HepG2 (cell line): ENCODE data around the gene KCTD14. TPM values are rescaled to one million over a fixed set of nuclear protein-coding genes. Genes with fewer than 3 reads are reported as not detected.

Experiments
- ATAC-seq: fragments of 200-7000 bp; cut with Tn5 transposase; 3 replicates; pipeline ENCODE4 v1.9.1; 2020; ENCODE audit warnings: mild to moderate bottlenecking, moderate library complexity
- BruUV-seq: library from RNA; stranded (reverse); fragments of 400-500 nt; replicated peaks from 2 replicates; lab custom pipeline; 2021; lab: Mats Ljungman, UMichigan
- CTCF ChIA-PET: fragments of 300-600 bp; formaldehyde crosslinking; extraction: SDS; loops from one replicate; lab custom pipeline; 2021; ENCODE audit warnings: low total read pairs, inconsistent platforms, low intra/inter-chr PET ratio; lab: Yijun Ruan, JAX
- POLR2A ChIA-PET: fragments of 350-600 bp; sonication (Branson Sonifier 250); formaldehyde crosslinking; loops from one replicate; lab custom pipeline; 2020; ENCODE audit warnings: antibody characterized with exemption, inconsistent platforms; lab: Yijun Ruan, JAX
- DNase-seq: peaks from one replicate; pipeline ENCODE4 v3.0.0-alpha.2; 2015; ENCODE audit warnings: low spot score
- FAIRE-seq: peaks from 3 replicates; lab custom pipeline; 2011; peaks lifted over from hg19 to GRCh38; lab: Jason Lieb, UNC
- H2AFZ ChIP-seq: one replicate; pipeline ENCODE4 v1.6.1; 2011; ENCODE audit warnings: low read length, inconsistent platforms
- H3K27ac ChIP-seq: fragments of 300-600 bp; 3 replicates; pipeline ENCODE4 v1.8.0; 2011; ENCODE audit warnings: mixed run types, mild to moderate bottlenecking, mixed read lengths, low read length, inconsistent platforms; ENCODE audit not compliant: insufficient read depth; ENCODE audit errors: extremely low read length
- H3K27me3 ChIP-seq, 2 experiments: fragments of 200-600 bp in 1 of 2; 2 replicates in 1 of 2; 3 replicates in 1 of 2; pipeline versions ENCODE4 v1.6.0 to v1.8.0; 2011; ENCODE audit warnings: low read length in 2 of 2, mild to moderate bottlenecking in 2 of 2, moderate library complexity in 2 of 2, inconsistent platforms in 1 of 2; ENCODE audit not compliant: insufficient read depth in 2 of 2, control insufficient read depth in 1 of 2
- H3K36me3 ChIP-seq, 2 experiments: fragments of 200-600 bp in 1 of 2; replicated peaks in 1 of 2; 2 replicates in 1 of 2; 3 replicates in 1 of 2; pipeline versions ENCODE4 v1.5.1 to v1.8.0; 2011; ENCODE audit warnings: low read length in 2 of 2, inconsistent platforms in 1 of 2; ENCODE audit not compliant: insufficient read depth in 2 of 2, control insufficient read depth in 1 of 2
- H3K4me1 ChIP-seq: 2 replicates; pipeline ENCODE4 v1.5.1; 2012; ENCODE audit warnings: low read length, inconsistent platforms; ENCODE audit not compliant: insufficient read depth
- H3K4me2 ChIP-seq: 2 replicates; pipeline ENCODE4 v1.6.0; 2011; ENCODE audit warnings: low read depth, low read length, inconsistent platforms
- H3K4me3 ChIP-seq, 3 experiments: fragments of 200-600 bp in 1 of 3; sonication (generic), shearing (Covaris generic) in 1 of 3; replicated peaks in 1 of 3; 2 replicates each; pipeline ENCODE4 v1.5.1; 2011 to 2016; ENCODE audit warnings: low read length in 3 of 3, inconsistent platforms in 2 of 3, low read depth in 2 of 3, mild to moderate bottlenecking in 2 of 3, control low read depth in 1 of 3, mixed read lengths in 1 of 3; ENCODE audit not compliant: insufficient read depth in 1 of 3
- H3K79me2 ChIP-seq: one replicate; pipeline ENCODE4 v1.6.1; 2011; ENCODE audit warnings: low read length, inconsistent platforms; ENCODE audit not compliant: insufficient read depth
- H3K9ac ChIP-seq: 2 replicates; pipeline ENCODE4 v1.6.0; 2011; ENCODE audit warnings: mild to moderate bottlenecking, low read depth, low read length, inconsistent platforms; ENCODE audit not compliant: insufficient read depth
- H3K9me3 ChIP-seq: 2 replicates; pipeline ENCODE4 v1.5.1; 2012; ENCODE audit warnings: mild to moderate bottlenecking, low read length
- H4K20me1 ChIP-seq: 2 replicates; pipeline ENCODE4 v1.6.0; 2011; ENCODE audit warnings: inconsistent platforms, mild to moderate bottlenecking, low read length, moderate library complexity; ENCODE audit not compliant: insufficient read depth
- ETV5 ChIP-seq: IDR thresholded peaks from 2 replicates; pipeline ENCODE4 v1.6.1; 2018; ENCODE audit warnings: missing biosample characterization, missing genetic modification reagents, inconsistent platforms, borderline replicate concordance
- ZFP62 ChIP-seq: sonication (generic); formaldehyde crosslinking; IDR thresholded peaks from 2 replicates; pipeline ENCODE4 v1.4.0; 2020; ENCODE audit warnings: missing genetic modification reagents
- ZNF430 ChIP-seq: sonication (generic); formaldehyde crosslinking; IDR thresholded peaks from 2 replicates; pipeline ENCODE4 v1.9.0; 2021; ENCODE audit warnings: mild to moderate bottlenecking, missing genetic modification reagents
- ZNF598 ChIP-seq: sonication (generic); formaldehyde crosslinking; IDR thresholded peaks from 2 replicates; pipeline ENCODE4 v1.5.1; 2020; ENCODE audit warnings: mild to moderate bottlenecking, missing genetic modification reagents, borderline replicate concordance
- ZNF724P ChIP-seq: sonication (generic); formaldehyde crosslinking; IDR thresholded peaks from 2 replicates; pipeline ENCODE4 v1.8.0; 2022; ENCODE audit warnings: missing genetic modification reagents, borderline replicate concordance
- WGBS: methylation state at CpG from one replicate; pipeline ENCODE4 v1.1.6; 2017; ENCODE audit warnings: low lambda C conversion rate; 5-methylcytosine and 5-hydroxymethylcytosine counted together
- in situ Hi-C: cut with HindIII; loops from 2 replicates; pipeline ENCODE4 v1.10.0; 2017; ENCODE audit warnings: low pct_unique_long_range_greater_than_20kb; ENCODE audit not compliant: extremely low pct_ligation_motif_present
- intact Hi-C: fragments of 100-400 bp; cut with micrococcal nuclease; formaldehyde crosslinking; loops from one replicate; pipeline ENCODE4 v1.10.0; 2022; ENCODE audit not compliant: unreplicated experiment
- polyA plus RNA-seq, 8 experiments: library from polyadenylated mRNA; depleted of rRNA in 3 of 8; stranded (reverse) in 7 of 8; unstranded in 1 of 8; fragments of >200 nt; fragmentation: Illumina TruSeq in 4 of 8; extraction: Trizol in 4 of 8; gene quantifications; 2 replicates each; pipeline versions ENCODE4 v1.2.1 to v1.2.3, GENCODE V29; 2011 to 2016; ENCODE audit warnings: low read depth in 4 of 8, missing spikeins in 1 of 8, mixed read lengths in 1 of 8; ENCODE audit not compliant: insufficient read depth in 1 of 8
- total RNA-seq, 5 experiments: library from RNA; depleted of rRNA; stranded (reverse); fragments of >200 nt; fragmentation: Illumina TruSeq; extraction: Trizol; gene quantifications; 2 replicates each; pipeline ENCODE4 v1.2.3, GENCODE V29; 2016; ENCODE audit warnings: low read depth in 1 of 5
- TF ChIP-seq, protein P1 (sequence below): sonication (generic); formaldehyde crosslinking; IDR thresholded peaks from one replicate; pipeline ENCODE4 v1.5.1; 2020; ENCODE audit warnings: mild to moderate bottlenecking, missing genetic modification reagents; ENCODE audit errors: not compliant biosample characterization
- TF ChIP-seq, protein P2 (sequence below): sonication (generic); formaldehyde crosslinking; IDR thresholded peaks from 2 replicates; pipeline ENCODE4 v1.4.0; 2020; ENCODE audit warnings: missing genetic modification reagents, borderline replicate concordance
- TF ChIP-seq, protein P3 (sequence below): sonication (generic); formaldehyde crosslinking; IDR thresholded peaks from 2 replicates; pipeline ENCODE4 v1.4.0; 2020; ENCODE audit warnings: missing genetic modification reagents

The KCTD14 gene
- total and polyA plus RNA-seq, 2 of the 13 experiments (the other 11 are each of a cell fraction or from before 2014, with no cell fraction given) = 10.3 to 15.6 TPM

DNA sequence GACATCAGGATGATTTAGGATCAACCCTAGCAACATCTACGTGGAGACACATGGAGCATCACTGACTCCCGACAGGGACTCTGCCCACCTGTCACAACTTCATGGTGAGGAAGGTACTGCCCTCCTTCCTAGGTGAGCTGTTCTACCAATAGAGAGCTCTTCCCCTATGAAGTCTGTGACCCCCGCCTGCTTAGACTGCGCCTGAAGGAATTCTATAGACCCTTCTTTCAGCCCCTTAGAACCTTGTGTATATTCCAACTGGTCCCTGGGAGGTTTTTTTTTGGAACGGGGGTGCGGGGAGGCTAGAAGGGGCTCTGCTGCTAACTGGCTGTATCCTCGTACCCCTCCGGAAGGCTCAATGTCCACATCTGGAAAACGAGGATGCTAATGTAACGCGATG, 29.2 kb downstream of the KCTD14 start:
- ChIA-PET CTCF (no interaction called here), POLR2A (interaction anchor here (1.3 to 2.0 kb wide), 13 partner anchors 11 to 360 kb away, joined by 5 to 27 read pairs (median 6); partner anchors contain the start of genes ALG8, CLNS1A, KCTD14 and KCTD21)
- Histone ChIP-seq H4K20me1 (no peaks in the 10 kb centered on the region), H3K27me3 (no peaks in the 10 kb centered on the region; a peak in 1 of 5 replicates), H2AFZ (no peak overlapping the region), H3K27ac (peak overlapping the region; percentile 77), H3K4me2 (peak overlapping the region; percentile 92), H3K4me3 (peak overlapping the region; percentile 82 to 99 (median 83)), H3K36me3 (peaks cover 5 to 10% of the 10 kb centered on the region in 2 experiments; a peak in 3 of 5 replicates), H3K9ac (peak overlapping the region; percentile 85), H3K4me1 (peaks cover 22% of the 10 kb centered on the region), H3K9me3 (no peaks in the 10 kb centered on the region), H3K79me2 (peaks cover 25% of the 10 kb centered on the region)
- BruUV-seq = no TSS peak
- TF ChIP-seq, protein P1, sequence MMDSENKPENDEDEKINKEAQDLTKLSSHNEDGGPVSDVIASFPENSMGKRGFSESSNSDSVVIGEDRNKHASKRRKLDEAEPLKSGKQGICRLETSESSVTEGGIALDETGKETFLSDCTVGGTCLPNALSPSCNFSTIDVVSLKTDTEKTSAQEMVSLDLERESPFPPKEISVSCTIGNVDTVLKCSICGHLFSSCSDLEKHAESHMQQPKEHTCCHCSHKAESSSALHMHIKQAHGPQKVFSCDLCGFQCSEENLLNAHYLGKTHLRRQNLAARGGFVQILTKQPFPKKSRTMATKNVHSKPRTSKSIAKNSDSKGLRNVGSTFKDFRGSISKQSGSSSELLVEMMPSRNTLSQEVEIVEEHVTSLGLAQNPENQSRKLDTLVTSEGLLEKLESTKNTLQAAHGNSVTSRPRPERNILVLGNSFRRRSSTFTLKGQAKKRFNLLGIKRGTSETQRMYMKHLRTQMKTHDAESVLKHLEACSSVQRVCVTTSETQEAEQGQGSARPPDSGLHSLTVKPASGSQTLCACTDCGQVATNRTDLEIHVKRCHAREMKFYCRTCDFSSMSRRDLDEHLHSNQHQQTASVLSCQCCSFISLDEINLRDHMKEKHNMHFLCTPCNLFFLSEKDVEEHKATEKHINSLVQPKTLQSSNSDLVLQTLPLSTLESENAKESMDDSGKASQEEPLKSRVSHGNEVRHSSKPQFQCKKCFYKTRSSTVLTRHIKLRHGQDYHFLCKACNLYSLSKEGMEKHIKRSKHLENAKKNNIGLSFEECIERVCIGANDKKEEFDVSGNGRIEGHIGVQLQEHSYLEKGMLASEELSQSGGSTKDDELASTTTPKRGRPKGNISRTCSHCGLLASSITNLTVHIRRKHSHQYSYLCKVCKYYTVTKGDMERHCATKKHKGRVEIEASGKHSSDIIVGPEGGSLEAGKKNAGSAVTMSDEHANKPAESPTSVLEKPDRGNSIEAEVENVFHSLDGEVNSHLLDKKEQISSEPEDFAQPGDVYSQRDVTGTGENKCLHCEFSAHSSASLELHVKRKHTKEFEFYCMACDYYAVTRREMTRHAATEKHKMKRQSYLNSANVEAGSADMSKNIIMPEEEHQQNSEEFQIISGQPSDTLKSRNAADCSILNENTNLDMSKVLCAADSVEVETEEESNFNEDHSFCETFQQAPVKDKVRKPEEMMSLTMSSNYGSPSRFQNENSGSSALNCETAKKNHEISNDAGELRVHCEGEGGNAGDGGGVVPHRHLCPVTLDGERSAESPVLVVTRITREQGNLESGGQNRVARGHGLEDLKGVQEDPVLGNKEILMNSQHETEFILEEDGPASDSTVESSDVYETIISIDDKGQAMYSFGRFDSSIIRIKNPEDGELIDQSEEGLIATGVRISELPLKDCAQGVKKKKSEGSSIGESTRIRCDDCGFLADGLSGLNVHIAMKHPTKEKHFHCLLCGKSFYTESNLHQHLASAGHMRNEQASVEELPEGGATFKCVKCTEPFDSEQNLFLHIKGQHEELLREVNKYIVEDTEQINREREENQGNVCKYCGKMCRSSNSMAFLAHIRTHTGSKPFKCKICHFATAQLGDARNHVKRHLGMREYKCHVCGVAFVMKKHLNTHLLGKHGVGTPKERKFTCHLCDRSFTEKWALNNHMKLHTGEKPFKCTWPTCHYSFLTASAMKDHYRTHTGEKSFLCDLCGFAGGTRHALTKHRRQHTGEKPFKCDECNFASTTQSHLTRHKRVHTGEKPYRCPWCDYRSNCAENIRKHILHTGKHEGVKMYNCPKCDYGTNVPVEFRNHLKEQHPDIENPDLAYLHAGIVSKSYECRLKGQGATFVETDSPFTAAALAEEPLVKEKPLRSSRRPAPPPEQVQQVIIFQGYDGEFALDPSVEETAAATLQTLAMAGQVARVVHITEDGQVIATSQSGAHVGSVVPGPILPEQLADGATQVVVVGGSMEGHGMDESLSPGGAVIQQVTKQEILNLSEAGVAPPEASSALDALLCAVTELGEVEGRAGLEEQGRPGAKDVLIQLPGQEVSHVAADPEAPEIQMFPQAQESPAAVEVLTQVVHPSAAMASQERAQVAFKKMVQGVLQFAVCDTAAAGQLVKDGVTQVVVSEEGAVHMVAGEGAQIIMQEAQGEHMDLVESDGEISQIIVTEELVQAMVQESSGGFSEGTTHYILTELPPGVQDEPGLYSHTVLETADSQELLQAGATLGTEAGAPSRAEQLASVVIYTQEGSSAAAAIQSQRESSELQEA (CRISPR knock-in tag) = no peak
- TF ChIP-seq ZFP62 (CRISPR knock-in tag) (no peak), ZNF724P (CRISPR knock-in tag) (no peak), ZNF598 (CRISPR knock-in tag) (no peak), ZNF430 (CRISPR knock-in tag) (no peak), ETV5 (CRISPR knock-in tag) (no peak)
- TF ChIP-seq, protein P2, sequence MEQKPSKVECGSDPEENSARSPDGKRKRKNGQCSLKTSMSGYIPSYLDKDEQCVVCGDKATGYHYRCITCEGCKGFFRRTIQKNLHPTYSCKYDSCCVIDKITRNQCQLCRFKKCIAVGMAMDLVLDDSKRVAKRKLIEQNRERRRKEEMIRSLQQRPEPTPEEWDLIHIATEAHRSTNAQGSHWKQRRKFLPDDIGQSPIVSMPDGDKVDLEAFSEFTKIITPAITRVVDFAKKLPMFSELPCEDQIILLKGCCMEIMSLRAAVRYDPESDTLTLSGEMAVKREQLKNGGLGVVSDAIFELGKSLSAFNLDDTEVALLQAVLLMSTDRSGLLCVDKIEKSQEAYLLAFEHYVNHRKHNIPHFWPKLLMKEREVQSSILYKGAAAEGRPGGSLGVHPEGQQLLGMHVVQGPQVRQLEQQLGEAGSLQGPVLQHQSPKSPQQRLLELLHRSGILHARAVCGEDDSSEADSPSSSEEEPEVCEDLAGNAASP (CRISPR knock-in tag) = no peak
- TF ChIP-seq, protein P3, sequence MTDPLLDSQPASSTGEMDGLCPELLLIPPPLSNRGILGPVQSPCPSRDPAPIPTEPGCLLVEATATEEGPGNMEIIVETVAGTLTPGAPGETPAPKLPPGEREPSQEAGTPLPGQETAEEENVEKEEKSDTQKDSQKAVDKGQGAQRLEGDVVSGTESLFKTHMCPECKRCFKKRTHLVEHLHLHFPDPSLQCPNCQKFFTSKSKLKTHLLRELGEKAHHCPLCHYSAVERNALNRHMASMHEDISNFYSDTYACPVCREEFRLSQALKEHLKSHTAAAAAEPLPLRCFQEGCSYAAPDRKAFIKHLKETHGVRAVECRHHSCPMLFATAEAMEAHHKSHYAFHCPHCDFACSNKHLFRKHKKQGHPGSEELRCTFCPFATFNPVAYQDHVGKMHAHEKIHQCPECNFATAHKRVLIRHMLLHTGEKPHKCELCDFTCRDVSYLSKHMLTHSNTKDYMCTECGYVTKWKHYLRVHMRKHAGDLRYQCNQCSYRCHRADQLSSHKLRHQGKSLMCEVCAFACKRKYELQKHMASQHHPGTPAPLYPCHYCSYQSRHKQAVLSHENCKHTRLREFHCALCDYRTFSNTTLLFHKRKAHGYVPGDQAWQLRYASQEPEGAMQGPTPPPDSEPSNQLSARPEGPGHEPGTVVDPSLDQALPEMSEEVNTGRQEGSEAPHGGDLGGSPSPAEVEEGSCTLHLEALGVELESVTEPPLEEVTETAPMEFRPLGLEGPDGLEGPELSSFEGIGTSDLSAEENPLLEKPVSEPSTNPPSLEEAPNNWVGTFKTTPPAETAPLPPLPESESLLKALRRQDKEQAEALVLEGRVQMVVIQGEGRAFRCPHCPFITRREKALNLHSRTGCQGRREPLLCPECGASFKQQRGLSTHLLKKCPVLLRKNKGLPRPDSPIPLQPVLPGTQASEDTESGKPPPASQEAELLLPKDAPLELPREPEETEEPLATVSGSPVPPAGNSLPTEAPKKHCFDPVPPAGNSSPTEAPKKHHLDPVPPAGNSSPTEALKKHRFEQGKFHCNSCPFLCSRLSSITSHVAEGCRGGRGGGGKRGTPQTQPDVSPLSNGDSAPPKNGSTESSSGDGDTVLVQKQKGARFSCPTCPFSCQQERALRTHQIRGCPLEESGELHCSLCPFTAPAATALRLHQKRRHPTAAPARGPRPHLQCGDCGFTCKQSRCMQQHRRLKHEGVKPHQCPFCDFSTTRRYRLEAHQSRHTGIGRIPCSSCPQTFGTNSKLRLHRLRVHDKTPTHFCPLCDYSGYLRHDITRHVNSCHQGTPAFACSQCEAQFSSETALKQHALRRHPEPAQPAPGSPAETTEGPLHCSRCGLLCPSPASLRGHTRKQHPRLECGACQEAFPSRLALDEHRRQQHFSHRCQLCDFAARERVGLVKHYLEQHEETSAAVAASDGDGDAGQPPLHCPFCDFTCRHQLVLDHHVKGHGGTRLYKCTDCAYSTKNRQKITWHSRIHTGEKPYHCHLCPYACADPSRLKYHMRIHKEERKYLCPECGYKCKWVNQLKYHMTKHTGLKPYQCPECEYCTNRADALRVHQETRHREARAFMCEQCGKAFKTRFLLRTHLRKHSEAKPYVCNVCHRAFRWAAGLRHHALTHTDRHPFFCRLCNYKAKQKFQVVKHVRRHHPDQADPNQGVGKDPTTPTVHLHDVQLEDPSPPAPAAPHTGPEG = no peak
- no peak for ATAC-seq
- WGBS = 3% methylated on average over 9 of the region's 11 CpGs
- in situ Hi-C loops (no loop called here), intact Hi-C loops (loop anchor here (2.0 kb wide), 1 partner anchor 173 kb away; the partner anchor contains the start of genes AAMDC and RSF1)
- FAIRE-seq = no peak
- DNase-seq = no peak
